NCI-H345 (cell line): ENCODE data around the gene CCT3.
"Not testable (repeated sequence)": the region's sequence is repeated elsewhere in the genome, so short reads cannot be mapped to it uniquely, and the experiment has no call there.

Experiments used
- DNase-seq: peaks from one replicate; lab custom pipeline; 2025; lab: John Stamatoyannopoulos, UW

Gene CCT3

DNA sequence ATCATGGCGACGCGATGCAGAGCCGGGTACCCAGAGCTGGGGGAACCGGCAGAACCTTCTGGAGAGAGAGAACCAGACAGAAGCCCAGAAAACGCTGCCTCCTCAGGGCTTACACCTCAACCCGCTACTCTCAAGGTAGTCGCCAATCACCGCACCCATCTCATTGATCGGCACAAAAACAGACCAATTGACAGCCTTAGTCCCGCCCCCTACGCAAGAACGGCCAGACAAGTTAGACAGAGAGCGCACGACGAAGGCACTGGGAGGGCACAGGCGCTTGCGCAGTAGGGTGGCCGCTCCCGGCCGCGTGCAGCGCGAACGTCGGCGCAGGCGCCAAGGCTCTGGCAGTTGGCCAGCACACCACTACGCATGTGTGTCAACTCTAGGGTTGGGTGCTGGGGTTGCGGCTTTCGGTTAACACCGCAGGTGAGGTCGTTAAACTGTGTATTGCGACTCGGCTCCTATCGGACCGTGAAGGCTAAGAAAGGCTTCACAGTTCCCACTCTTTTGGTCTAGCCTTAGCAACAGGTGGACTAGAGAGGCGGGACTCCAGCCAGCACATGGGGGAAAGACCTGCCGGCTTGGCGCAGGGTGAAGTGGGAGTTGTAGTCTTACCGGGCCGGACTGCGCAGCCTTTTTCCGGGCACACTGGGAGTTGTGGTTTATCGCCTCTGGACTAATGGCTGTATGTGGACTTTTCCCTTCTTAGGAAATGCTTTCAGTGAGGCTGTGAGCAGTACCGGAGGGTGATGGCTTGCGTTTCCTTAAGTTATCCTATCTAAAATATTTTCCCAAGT lies at the start of gene CCT3, which contains the start of gene TSACC:
CCT3 (minus strand) TSS at position 113 of the 797 bp plus-strand sequence; CDS start at position 5, 108 bp downstream.
TSACC (plus strand) TSS at position 347 of the 797 bp plus-strand sequence. CDS start 1,232 bp downstream, outside the sequence.
- DNase-seq, result peak; percentile 100

DNA sequence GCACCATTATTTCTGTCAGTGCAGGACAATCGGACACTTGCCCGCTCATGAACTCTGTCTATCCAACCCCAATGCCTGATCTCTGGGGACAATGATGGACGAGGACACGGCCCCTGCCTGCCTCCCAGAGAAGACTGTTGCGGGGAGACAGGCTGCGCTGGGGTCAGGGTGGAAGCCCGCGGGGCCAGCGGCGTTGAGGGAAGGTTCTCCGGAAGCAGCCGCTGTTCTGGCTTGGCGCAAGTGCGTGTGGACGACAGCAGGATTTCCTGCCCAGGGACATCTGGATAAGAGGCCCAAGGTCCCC lies 49.7 kb upstream of the CCT3 start:
- DNase-seq, result no peak

DNA sequence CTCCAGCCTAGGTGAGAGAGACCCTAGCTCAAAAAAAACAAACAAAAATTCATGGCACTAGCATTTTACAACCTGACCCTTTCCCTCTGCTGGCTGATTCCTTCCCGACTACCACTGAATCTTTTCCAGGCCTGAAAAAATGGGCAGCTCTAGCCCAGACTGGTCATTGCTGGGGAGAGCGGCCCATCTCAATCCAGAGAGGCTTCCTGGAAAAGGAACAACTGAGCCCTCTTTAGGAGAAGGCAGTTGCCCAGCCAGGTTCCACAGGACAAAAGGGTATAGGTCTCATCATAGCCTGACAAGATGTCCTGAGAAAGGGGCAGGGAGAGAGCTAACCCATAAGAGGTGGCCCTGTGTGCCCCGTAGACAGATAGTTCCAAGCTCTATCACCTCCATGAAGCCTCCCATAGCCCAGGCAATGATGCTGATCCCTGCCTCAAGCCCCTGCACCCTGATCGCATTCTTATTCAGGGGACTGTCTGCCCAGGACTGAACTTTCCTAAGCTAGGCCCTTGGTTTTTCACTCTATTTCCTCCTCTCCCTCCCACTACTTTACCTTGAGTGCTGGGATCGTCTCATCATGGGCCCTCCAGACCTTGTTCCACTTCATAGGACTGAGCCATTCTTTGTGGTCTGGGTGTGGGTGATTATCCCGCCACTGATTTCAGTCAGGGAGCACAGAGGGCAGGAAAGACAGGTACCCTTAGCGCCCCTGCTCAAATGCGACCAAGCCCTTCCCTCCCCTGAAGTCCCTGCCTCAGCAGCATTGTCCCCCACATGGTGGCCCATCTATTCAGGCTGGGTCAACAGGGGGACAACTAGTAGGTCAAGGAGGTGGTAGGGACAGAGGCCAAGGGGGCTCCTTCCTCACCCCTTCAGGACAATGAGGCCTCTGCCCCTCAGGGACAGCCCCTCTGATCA lies 49.1 kb upstream of the CCT3 start:
- no peak for DNase-seq

DNA sequence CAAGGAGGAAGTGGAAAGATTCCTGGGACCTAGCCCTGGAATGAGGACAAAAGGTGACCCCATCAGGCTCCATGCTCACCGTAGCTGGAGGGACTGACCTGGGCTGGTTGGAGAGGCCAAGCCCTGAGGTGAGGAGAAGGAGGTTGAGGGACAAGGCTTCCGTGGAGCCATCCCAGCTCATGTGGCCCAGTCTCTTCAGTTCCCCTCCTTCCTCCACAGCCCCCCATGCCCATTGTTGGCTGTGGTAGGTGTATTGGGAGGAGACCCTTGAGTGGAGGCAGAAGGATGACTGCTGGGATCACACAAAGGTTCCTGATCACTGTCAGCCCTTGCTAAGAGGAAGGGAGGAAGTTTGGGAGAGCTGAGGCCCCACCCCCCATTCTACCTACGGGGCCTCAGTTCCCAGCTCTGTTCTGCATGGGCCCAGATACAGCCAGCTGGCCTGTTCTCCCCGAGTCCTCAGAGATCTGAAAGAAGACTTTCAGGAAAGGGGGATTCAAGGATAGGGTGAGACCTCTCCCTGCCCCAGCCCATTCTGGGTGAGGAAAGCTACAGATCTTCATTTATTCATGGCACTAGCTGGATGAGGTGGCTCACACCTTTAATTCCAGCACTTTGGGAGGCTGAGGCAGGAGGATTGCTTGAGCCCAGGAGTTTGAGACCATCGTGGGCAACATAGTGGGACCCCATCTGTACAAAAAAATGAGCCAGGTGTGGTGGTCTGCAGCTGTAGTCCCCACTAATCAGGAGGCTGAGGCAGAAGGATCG lies 48.2 kb upstream of the CCT3 start:
- no peak for DNase-seq

DNA sequence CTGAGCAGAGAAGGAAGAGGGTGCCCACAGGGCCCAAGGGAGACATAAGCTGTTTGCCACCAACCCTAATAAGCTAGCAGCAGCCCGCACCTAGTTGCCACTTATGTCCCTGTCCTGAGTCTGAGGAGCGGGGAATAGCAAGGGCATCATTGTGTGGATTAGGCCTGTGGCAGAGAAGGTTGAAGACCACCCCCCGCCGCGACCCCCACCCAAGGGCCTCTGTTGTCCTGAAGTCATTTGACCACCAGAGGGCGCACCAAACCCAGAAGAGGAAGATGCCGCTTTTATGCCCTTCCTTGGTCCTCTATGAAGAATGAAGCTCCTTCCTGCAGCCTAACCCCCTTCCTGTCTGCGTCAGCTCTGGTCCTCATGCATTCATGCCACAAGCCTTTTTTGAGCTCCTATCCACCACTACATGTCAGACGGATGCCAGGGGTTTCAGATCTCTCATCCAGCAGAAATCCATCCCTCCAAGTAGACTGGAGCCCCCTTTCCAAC lies 47.5 kb upstream of the CCT3 start:
- DNase-seq, result peak; percentile 96

DNA sequence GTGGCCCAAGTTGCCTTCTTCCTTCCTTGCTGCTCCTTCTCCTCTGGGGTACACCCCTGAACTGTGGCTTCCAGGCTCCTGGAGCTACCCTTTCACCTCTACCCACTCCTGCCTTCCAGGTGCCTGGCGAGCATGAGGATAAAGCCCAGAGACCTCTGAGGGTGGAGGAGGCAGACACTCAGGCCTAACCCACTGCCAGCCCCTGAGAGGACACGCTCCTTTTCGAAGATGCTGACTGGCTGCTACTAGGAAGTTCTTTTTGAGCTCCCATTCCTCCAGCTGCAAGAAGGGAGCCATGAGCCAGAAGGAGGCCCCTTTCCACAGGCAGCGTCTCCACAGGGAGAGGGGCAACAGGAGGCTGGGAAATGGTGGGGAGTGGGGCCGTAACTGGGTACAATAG lies 46.6 kb upstream of the CCT3 start:
- no peak for DNase-seq

DNA sequence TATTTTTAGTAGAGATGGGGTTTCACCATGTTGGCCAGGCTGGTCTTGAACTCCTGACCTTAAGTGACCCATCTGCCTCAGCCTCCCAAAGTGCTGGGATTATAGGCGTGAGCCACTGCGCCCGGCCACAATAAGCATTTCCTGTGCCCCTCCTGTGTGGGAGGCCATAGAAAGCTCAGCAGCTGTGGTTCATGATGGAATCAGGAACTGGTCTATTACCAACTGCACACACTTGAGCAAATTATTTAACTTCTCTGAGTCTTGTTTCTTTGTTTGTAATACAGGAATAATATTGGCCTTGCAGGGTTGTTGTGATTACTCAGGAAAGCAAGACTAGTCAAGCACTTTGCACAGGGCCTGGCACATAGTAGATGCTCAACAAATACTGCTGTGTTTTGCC lies 45.9 kb upstream of the CCT3 start:
- no peak for DNase-seq

DNA sequence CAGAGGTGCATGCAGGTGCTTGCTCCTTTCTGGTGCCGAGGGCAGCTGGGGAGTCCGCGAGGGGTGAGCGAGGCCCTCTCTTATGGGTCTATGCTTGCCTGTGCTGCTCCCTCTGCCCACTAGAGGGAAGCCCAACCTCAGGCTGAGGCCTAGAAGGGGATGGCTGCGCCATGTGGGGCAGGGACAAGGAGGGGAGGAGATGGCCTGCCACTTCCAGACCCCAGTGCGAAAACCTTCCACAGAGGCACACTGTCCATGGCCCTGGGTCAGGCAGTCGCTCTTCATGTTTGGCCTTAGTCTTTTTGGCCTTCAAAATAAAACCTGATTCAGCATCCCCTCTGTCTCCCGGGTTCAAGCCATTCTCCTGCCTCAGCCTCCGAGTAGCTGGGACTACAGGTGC lies 44.9 kb upstream of the CCT3 start:
- peak; percentile 90 for DNase-seq

DNA sequence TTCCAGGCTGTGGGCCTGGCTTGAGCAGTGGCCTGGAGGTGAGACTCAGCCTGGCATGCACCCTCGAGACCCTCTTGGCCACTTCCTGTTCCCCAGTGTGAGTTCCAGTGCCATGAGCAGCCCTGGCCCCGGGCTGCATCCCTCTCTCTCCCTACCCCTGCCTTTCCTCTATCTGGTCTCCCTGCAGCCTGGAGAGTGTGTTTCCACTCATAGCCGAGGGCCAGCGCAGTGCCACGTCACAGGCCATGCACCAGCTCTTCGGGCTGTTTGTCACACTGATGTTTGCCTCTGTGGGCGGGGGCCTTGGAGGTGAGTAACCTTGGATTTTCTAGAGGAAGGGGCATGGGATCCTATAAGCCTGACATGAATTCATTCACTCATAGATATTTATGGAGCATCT lies 44.5 kb upstream of the CCT3 start:
- no peak for DNase-seq

DNA sequence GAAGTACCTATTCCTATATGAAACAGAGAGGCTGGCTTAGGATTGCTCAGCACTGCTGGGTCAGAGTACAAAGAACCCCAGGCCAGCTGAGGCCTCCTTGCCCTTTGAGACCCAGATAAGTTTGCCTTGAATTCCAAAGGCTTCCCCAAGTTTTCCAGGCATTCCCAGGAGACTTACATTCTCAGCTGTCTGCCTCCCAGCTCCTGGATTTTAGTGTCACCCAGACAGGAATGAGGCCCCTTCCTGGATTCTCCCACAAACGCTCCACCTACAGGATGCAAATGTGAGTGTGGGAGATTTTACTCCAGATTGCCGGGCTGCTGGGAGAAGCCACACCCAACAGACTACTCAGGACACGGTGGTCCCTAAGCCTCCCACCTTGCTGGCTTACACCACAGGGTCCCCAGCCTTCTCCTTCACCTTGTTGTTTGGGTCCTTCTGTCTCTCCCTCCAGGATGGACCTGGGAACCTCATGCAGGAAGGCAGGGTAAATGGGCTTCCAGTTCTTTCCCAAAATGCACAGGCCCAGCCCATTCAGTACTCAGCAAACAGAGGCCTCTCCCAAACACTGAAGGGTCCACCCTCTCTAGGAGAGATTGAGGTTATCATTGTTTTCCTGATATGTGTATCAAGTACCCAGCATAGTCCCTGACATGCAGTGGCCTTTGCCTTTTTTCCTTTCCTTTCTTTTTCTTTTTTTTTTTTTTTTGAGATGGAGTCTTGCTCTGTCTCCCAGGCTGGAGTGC lies 41.5 kb upstream of the CCT3 start:
- DNase-seq, result no peak

DNA sequence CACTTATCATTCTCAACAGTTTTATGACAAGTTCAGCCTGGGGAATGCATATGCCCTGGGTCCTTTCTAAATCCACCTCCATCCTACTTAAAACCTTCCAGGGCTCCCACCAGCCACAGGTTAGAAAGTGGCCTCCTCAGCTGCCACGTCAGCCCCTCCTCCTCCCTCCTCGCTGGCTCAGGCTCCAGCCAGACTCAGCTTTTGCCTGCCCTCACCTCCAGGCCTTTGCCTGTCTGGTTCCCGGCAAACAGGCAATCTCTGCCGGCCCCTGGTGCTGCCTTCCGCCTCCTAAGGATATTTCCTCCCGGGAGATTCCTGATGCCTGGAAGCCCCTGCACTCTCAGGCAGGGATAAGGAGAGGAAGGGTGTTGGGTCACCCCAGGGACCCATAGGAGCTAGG lies 40.5 kb upstream of the CCT3 start:
- DNase-seq, result no peak

DNA sequence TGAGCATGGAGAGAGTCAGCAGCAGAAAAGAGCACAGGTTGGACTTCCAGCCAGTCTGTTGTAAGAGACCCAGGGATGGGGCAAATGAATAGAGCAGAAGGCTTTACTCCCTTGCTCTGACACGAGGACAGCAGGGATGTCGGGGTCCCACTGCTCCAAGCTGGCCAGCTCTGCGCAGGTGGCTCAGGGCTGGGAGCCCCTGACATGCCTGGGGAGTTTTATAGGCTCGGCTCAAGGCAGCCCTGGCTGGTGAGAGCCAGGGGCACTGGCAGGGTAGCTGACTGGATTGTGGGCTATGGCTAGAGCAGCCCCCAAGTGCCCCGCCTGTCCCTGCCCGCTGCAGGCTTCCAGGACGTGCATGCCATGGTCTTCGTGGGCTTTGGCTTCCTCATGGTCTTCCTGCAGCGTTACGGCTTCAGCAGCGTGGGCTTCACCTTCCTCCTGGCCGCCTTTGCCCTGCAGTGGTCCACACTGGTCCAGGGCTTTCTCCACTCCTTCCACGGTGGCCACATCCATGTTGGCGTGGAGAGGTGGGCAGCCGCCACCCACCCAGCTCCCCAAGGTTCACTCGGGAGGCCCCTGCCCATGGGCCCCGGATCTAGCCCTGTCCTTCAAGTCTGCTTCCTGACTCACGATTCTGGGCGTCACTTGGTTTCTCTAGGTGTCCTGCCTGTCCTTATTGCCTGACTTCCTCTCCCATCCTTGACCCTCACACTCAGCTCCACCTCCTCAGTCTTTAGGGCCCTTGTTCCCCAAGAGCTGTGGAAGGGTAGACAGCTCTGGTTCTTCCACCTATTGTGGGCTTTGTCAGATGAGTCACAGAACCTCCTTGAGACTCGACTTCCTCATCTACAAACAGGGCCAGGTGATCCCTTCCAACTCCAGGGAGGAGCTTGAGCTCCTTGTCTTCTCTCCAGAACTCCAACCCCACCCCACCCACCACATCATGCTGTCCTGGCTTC lies 39.1 kb upstream of the CCT3 start:
- DNase-seq, result no peak

DNA sequence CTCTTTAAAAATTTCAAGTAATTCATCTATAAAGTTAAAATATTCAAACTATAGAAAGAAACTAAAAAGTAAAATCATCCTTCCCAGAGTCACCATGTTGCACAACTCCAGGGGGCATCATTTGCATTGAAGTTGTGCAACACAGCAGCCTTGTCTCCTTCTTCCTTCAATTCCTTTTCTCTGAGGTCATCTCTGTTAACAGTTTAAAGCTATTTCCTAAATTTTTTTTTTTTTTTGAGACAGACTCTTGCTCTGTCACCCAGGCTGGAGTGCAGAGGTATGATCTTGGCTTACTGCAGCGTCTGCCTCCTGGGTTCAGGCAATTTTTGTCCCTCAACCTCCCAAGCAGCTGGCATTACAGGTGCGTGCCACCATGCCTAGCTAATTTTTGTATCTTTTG lies 38.1 kb upstream of the CCT3 start:
- no peak for DNase-seq

DNA sequence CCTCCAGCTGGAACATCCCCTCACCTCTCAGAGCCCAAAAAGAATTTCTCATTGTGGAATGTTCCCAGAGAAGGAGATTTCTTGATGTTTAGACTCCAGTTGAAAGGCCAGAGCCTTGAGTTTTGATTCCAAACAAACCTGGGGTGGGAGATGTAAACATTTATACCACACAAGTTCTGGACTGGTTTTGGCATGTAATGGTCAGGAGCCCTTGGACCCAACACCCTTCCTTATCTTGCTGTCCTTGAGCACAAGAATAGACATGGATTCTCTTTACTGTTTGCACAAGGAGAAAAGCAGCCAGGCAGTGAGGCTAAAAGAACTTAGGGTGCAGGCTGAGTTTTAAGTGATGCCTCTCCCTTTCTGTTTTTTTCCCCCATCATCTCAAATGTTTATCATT lies 35.5 kb upstream of the CCT3 start:
- DNase-seq, result no peak

DNA sequence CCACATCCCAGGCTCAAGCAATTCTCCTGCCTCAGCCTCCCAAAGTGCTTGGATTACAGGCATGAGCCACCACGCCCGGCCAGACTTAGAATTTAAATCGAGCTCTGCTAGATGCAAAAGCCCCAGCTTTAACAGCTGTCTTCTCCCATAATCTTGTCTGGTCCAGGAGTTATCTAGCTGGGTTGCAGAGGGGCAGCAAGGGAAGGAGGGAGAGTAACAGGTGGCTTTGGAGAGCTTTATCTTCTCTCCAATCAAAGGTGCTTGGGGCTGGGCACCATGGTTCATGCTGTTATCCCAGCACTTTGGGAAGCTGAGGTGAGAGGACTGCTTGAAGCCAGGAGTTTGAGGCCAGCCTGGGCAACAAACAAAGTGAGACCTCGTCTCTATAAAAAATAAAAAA lies 34.8 kb upstream of the CCT3 start:
- no peak for DNase-seq

DNA sequence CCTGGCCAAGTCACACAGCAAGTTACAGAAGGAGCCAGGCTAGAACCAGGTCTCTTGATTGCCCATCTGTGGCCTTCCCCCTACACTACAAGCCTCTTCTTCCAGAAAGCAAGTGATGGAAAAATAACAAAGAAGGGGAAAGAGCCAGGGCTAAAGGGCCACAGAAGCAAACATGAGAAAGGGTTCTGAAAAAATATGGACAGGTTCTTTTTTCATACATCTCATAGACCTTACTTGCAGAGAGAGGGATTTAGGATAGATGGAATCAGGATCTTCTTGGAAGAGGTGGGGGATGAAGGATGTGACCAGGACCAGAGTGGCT lies 34.1 kb upstream of the CCT3 start:
- no peak for DNase-seq

DNA sequence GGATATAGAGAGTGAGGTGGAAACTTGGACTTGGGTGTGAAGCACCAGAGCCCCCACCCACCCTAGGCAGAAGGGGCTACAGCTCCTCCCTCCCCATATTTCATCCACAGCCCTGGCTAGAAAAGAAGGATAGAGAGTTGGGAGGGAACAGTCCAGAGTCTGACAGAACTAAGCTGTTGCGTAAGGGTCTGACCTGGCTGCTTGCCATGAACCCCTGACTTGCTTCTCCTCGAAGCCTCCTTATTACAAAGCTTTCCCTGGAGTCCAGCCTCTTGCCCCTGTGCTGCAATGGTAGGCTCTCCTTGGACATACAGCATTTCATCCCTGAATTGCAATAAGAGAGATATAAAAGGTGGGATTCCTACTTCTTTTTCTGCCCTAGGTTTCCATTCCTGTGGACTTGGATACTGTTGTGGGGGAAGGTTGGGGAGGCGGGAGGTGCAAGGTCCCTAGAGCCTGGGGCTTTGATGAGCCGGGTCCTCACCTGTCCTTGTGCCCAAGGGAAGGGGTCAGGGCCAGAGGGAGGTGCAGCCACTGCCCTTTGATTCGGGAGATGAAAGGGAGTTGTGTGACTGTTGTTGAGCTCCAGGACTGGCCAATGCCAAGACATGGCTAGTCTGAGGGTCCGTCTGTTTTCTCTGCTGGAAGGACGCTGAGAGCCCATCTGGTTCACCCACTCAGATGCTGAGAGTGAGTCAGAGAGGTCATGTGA lies 33.6 kb upstream of the CCT3 start:
- no peak for DNase-seq

DNA sequence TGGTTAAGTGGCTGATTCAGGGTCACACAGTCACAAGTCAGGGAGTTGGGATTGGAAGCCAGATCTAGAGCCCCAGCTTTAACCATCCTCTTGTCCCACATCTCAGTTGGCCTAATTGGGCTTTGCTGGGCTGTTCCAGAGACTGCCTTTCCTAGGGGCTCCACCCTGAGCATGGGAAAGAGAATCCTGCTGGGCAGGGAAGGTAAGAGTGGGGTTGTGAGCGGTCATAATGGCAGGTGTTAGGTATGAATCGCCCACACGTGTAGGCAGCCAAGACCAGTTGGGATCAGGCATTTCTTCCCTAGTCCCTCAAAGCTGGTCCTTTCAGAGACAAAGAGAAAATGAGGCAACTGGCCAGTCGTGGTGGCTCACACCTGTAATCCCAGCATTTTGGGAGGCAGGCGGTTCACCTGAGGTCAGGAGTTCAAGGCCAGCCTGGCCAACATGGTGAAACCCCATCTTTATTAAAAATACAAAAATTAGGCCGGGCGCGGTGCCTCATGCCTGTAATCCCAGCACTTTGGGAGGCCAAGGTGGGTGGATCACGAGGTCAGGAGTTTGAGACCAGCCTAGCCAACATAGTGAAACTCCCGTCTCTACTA lies 31.7 kb upstream of the CCT3 start:
- DNase-seq, result not testable (repeated sequence)

DNA sequence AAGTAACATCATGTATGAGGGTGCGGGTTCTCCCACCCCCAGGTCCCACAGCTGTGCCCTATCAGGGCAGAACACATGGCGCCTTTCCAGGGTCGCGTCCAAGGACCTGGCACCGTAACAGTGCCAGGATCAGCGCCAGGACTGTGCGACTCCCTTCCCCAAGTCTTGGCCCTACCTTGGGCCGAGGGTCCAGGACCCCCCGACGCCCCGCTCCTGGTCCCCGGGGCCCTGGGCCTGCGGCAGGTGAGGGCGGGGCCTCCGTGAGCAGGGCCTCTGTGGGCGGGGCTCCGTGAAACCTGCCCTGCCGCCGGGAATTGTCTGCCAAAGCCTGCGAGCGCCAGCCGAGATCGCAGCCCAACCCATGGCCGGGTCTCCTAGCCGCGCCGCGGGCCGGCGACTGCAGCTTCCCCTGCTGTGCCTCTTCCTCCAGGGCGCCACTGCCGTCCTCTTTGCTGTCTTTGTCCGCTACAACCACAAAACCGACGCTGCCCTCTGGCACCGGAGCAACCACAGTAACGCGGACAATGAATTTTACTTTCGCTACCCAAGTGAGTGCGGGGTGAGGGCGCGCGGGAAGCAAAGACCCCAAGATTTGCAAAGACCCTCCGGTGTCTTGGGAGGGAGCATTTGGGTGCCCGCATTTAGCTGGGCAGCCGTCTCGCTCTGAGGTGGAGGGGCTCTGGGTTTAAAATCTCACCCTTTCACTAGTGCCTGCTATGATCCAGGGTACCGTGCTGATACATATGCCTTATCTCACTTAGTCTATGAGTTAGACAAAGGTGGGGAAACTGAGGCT lies 31.0 kb upstream of the CCT3 start, which contains the start of gene RHBG:
RHBG (plus strand) TSS at position 323 of the 796 bp plus-strand sequence; CDS start at position 362, 39 bp downstream.
- DNase-seq, result no peak
